ENCODE results near the gene SLCO3A1.

Gene SLCO3A1

GRCh38 chr15:92109191-92109873 is 255.8 kb downstream of the SLCO3A1 start:
- no peak for ATAC-seq

- ATAC-seq = no peak
Measured at GRCh38 chr15:92111291-92111690, 257.8 kb downstream of the SLCO3A1 start.

- ATAC-seq = no peak
Measured at GRCh38 chr15:92111751-92112150, 258.2 kb downstream of the SLCO3A1 start.

- ATAC-seq = no peak
Measured at GRCh38 chr15:92112180-92112579, 258.7 kb downstream of the SLCO3A1 start.

- ATAC-seq = no peak
Measured at GRCh38 chr15:92112711-92113110, 259.2 kb downstream of the SLCO3A1 start.

GRCh38 chr15:92113832-92114231 is 260.3 kb downstream of the SLCO3A1 start:
- ATAC-seq = no peak

GRCh38 chr15:92115834-92116233 is 262.3 kb downstream of the SLCO3A1 start:
- ATAC-seq = no peak

- no peak for ATAC-seq
Measured at GRCh38 chr15:92116330-92116729, 262.8 kb downstream of the SLCO3A1 start.

- ATAC-seq = no peak
Measured at GRCh38 chr15:92117261-92117731, 263.8 kb downstream of the SLCO3A1 start.

GRCh38 chr15:92118162-92118935 is 264.8 kb downstream of the SLCO3A1 start:
- no peak for ATAC-seq

GRCh38 chr15:92118936-92119325 is 265.4 kb downstream of the SLCO3A1 start:
- no peak for ATAC-seq

GRCh38 chr15:92120094-92120795 is 266.7 kb downstream of the SLCO3A1 start:
- ATAC-seq = no peak

GRCh38 chr15:92121047-92121446 is 267.5 kb downstream of the SLCO3A1 start:
- no peak for ATAC-seq

- no peak for ATAC-seq
Measured at GRCh38 chr15:92122259-92122658, 268.8 kb downstream of the SLCO3A1 start.

GRCh38 chr15:92123962-92124656 is 270.6 kb downstream of the SLCO3A1 start:
- no peak for ATAC-seq

GRCh38 chr15:92124657-92125010 is 271.1 kb downstream of the SLCO3A1 start:
- no peak for ATAC-seq

GRCh38 chr15:92128788-92129187 is 275.3 kb downstream of the SLCO3A1 start:
- ATAC-seq = no peak

- ATAC-seq = no peak
Measured at GRCh38 chr15:92130244-92130643, 276.7 kb downstream of the SLCO3A1 start.

GRCh38 chr15:92130906-92131305 is 277.4 kb downstream of the SLCO3A1 start:
- no peak for ATAC-seq

GRCh38 chr15:92132982-92133755 is 279.7 kb downstream of the SLCO3A1 start:
- ATAC-seq = no peak

GRCh38 chr15:92140796-92141195 is 287.3 kb downstream of the SLCO3A1 start:
- no peak for ATAC-seq

- no peak for ATAC-seq
Measured at GRCh38 chr15:92141607-92142006, 288.1 kb downstream of the SLCO3A1 start.

All from activated CD4-positive, CD25-positive, alpha-beta regulatory T cell treated with anti-CD3 and anti-CD28 coated beads, Interleukin-2, amount 50 U/mL, for 24 hours (primary cell).